Measurements from ENCODE around the gene THEMIS.

- TF ChIP-seq CTCF (optimal IDR thresholded peaks at IDR 0.05 in 1 of 3, IDR thresholded peaks at IDR 0.05 in 1 of 3, conservative IDR thresholded peaks at IDR 0.05 in 1 of 3; ENCODE audit: extremely low read depth in 1 of 3, insufficient read depth in 2 of 3, low read length in 3 of 3) = no peak
- TF ChIP-seq EZH2 (IDR thresholded peaks at IDR 0.05; ENCODE audit: low read length) = no peak
Measured at GRCh38 chr6:127886603-127887002, 14.3 kb downstream of the THEMIS start.
